PC-3 (cell line): ENCODE results near the gene NAPEPLD. TPM values are rescaled to one million over a fixed set of nuclear protein-coding genes. Genes with fewer than 3 reads are reported as not detected.

Experiments used
- ATAC-seq: fragments of 200-7000 bp; cut with Tn5 transposase; 2 replicates; pipeline ENCODE4 v1.9.1; 2020; ENCODE audit warnings: mild to moderate bottlenecking, moderate library complexity
- BruUV-seq: library from RNA; stranded (reverse); fragments of 400-500 nt; replicated peaks from 2 replicates; lab custom pipeline; 2021; lab: Mats Ljungman, UMichigan
- CTCF ChIA-PET: fragments of 300-600 bp; sonication (Branson Sonifier 250); formaldehyde crosslinking; loops from one replicate; lab custom pipeline; 2022; ENCODE audit warnings: antibody characterized with exemption; lab: Charles Lee
- POLR2A ChIA-PET: fragments of 300-600 bp; sonication (Branson Sonifier 250); formaldehyde crosslinking; loops from one replicate; lab custom pipeline; 2022; ENCODE audit warnings: antibody characterized with exemption; ENCODE audit not compliant: unreplicated experiment; lab: Charles Lee
- DNase-seq: peaks from one replicate; pipeline ENCODE4 v3.0.0-alpha.2; 2015
- H2AFZ ChIP-seq: fragments of 300-600 bp; sonication (generic); 2 replicates; pipeline ENCODE4 v1.6.0; 2016; ENCODE audit warnings: antibody characterized with exemption, low read length
- H3F3A ChIP-seq: fragments of 300-600 bp; sonication (generic); one replicate; pipeline ENCODE4 v1.6.0; 2017; ENCODE audit warnings: antibody characterized with exemption, low read length, control low read depth, mild to moderate bottlenecking; ENCODE audit not compliant: unreplicated experiment
- H3K27ac ChIP-seq: fragments of 300-600 bp; sonication (generic); 2 replicates; pipeline ENCODE4 v1.5.1; 2016; ENCODE audit warnings: mild to moderate bottlenecking, low read length
- H3K27me3 ChIP-seq: fragments of 300-600 bp; sonication (generic); 2 replicates; pipeline ENCODE4 v1.6.1; 2016; ENCODE audit warnings: low read length, mixed read lengths
- H3K36me3 ChIP-seq: fragments of 300-600 bp; sonication (generic); 2 replicates; pipeline ENCODE4 v1.6.1; 2016; ENCODE audit warnings: low read depth, mixed run types, low read length, mixed read lengths
- H3K4me1 ChIP-seq: fragments of 300-600 bp; sonication (generic); 2 replicates; pipeline ENCODE4 v1.5.1; 2016; ENCODE audit warnings: low read length; ENCODE audit not compliant: insufficient read depth
- H3K4me2 ChIP-seq: fragments of 300-600 bp; sonication (generic); 2 replicates; pipeline ENCODE4 v1.6.0; 2016; ENCODE audit warnings: low read length
- H3K4me3 ChIP-seq: fragments of 300-600 bp; sonication (generic); 2 replicates; pipeline ENCODE4 v1.5.1; 2016; ENCODE audit warnings: mild to moderate bottlenecking, low read length, mixed read lengths
- H3K79me2 ChIP-seq: fragments of 300-600 bp; sonication (generic); 2 replicates; pipeline ENCODE4 v1.6.1; 2017; ENCODE audit warnings: low read length, mixed read lengths
- H3K9ac ChIP-seq: fragments of 300-600 bp; sonication (generic); 2 replicates; pipeline ENCODE4 v1.6.0; 2016; ENCODE audit warnings: mild to moderate bottlenecking, low read length
- H3K9me2 ChIP-seq: fragments of 300-600 bp; sonication (generic); replicated peaks from 2 replicates; pipeline ENCODE4 v1.6.1; 2016; ENCODE audit warnings: mixed run types, low read length, mixed read lengths
- H3K9me3 ChIP-seq: fragments of 300-600 bp; sonication (generic); 2 replicates; pipeline ENCODE4 v1.6.1; 2016; ENCODE audit warnings: low read length, mixed read lengths
- H4K20me1 ChIP-seq: fragments of 300-600 bp; sonication (generic); 2 replicates; pipeline ENCODE4 v1.6.1; 2016; ENCODE audit warnings: low read length, mixed read lengths
- CTCF ChIP-seq: fragments of 300-600 bp; sonication (generic); conservative IDR thresholded peaks from 2 replicates; pipeline ENCODE4 v1.5.1; 2017; ENCODE audit warnings: antibody characterized with exemption, low read depth, mild to moderate bottlenecking, low read length
- EZH2 ChIP-seq: fragments of 300-600 bp; sonication (generic); IDR thresholded peaks from one replicate; pipeline ENCODE4 v1.6.1; 2017; ENCODE audit warnings: antibody characterized with exemption, mild to moderate bottlenecking, low read length; ENCODE audit not compliant: unreplicated experiment
- EZH2phosphoT487 ChIP-seq: fragments of 300-600 bp; sonication (generic); IDR thresholded peaks from 2 replicates; pipeline ENCODE4 v1.6.1; 2018; ENCODE audit warnings: mild to moderate bottlenecking, antibody characterized with exemption, low read length, borderline replicate concordance
- intact Hi-C: fragments of 100-400 bp; cut with micrococcal nuclease; formaldehyde crosslinking; loops from 2 replicates; pipeline ENCODE4 v1.9.0; 2023
- total RNA-seq: library from RNA; depleted of rRNA; stranded (reverse); fragments of >200 nt; gene quantifications from 2 replicates; pipeline ENCODE4 v1.2.3, GENCODE V29; 2014

NAPEPLD gene
- total RNA-seq, 1 experiment from 2014 or later: 2.5 TPM

- intact Hi-C loops: no loop called here
- Histone ChIP-seq H3K9me2 (no peaks in the 10 kb centered on the region), H3F3A (no peaks in the 10 kb centered on the region), H4K20me1 (no peaks in the 10 kb centered on the region), H3K79me2 (peaks cover 32% of the 10 kb centered on the region), H3K27me3 (no peaks in the 10 kb centered on the region), H3K9me3 (no peaks in the 10 kb centered on the region), H3K9ac (no peak overlapping the region), H3K4me1 (no peaks in the 10 kb centered on the region), H3K4me3 (no peak overlapping the region), H3K27ac (no peak overlapping the region), H2AFZ (no peak overlapping the region), H3K4me2 (no peak overlapping the region), H3K36me3 (peaks cover 13% of the 10 kb centered on the region; the same call in 1 of the 2 replicates)
- ChIA-PET CTCF (no interaction called here), POLR2A (no interaction called here)
- no peak for TF ChIP-seq CTCF
- no peak for TF ChIP-seq EZH2phosphoT487
- no peak for TF ChIP-seq EZH2
- ATAC-seq (no peak), DNase-seq (no peak)
- BruUV-seq: no TSS peak
These were observed 65.7 kb downstream of the NAPEPLD start for GRCh38 chr7:103083210-103083609.

GRCh38 chr7:103082497-103082896, 66.4 kb downstream of the NAPEPLD start:
- Histone ChIP-seq H3K27me3 (no peaks in the 10 kb centered on the region), H3K27ac (no peak overlapping the region), H3K9me3 (no peaks in the 10 kb centered on the region), H3K79me2 (peaks cover 39% of the 10 kb centered on the region), H2AFZ (no peak overlapping the region), H3K4me2 (no peak overlapping the region), H3K4me3 (no peak overlapping the region), H3K9me2 (no peaks in the 10 kb centered on the region), H3F3A (no peaks in the 10 kb centered on the region), H4K20me1 (no peaks in the 10 kb centered on the region), H3K4me1 (no peaks in the 10 kb centered on the region), H3K9ac (no peak overlapping the region), H3K36me3 (peaks cover 10% of the 10 kb centered on the region; the same call in 1 of the 2 replicates)
- intact Hi-C loops: no loop called here
- ATAC-seq (no peak), DNase-seq (no peak)
- BruUV-seq: no TSS peak
- ChIA-PET CTCF (no interaction called here), POLR2A (no interaction called here)
- TF ChIP-seq CTCF: no peak

GRCh38 chr7:103080923-103081322, 68.0 kb downstream of the NAPEPLD start:
- peaks cover 4% of the 10 kb centered on the region; the same call in 1 of the 2 replicates for H3K4me1 ChIP-seq
- no peaks in the 10 kb centered on the region for H4K20me1 ChIP-seq
- no peak overlapping the region for H3K4me2 ChIP-seq
- intact Hi-C loops: no loop called here
- no peaks in the 10 kb centered on the region; the same call in 1 of the 2 replicates for H3K36me3 ChIP-seq
- H3K4me3 ChIP-seq: no peak overlapping the region
- H3K9ac ChIP-seq: no peak overlapping the region
- ChIA-PET POLR2A (no interaction called here), CTCF (no interaction called here)
- no peaks in the 10 kb centered on the region for H3F3A ChIP-seq
- TF ChIP-seq CTCF (no peak), EZH2phosphoT487 (no peak), EZH2 (no peak)
- DNase-seq (no peak), ATAC-seq (no peak)
- no peaks in the 10 kb centered on the region for H3K9me3 ChIP-seq
- no peaks in the 10 kb centered on the region for H3K9me2 ChIP-seq
- BruUV-seq: no TSS peak
- no peak overlapping the region for H2AFZ ChIP-seq
- H3K27me3 ChIP-seq: no peaks in the 10 kb centered on the region
- H3K27ac ChIP-seq: no peak overlapping the region
- peaks cover 55% of the 10 kb centered on the region for H3K79me2 ChIP-seq
